ENCODE data around the gene L3MBTL1. TPM values are rescaled to one million over a fixed set of nuclear protein-coding genes. Genes with fewer than 3 reads are reported as not detected.

Gene L3MBTL1
- total RNA-seq, 1 donor = 8.0 TPM

Other genes with a start within 250 kb of the L3MBTL1 start
- gene SRSF6, start 49.8 kb upstream of the L3MBTL1 start, total RNA-seq = 124 TPM
- 0.10 TPM for gene SGK2, start 51.3 kb downstream of the L3MBTL1 start, total RNA-seq
- 18.8 TPM for gene IFT52, start 83.2 kb downstream of the L3MBTL1 start, total RNA-seq
- gene MYBL2, start 159.4 kb downstream of the L3MBTL1 start, total RNA-seq = 0.21 TPM
- not detected for gene GTSF1L, start 219.3 kb downstream of the L3MBTL1 start, total RNA-seq

Data from mononuclear cell (primary cell).